Spleen (tissue), 7 donors: ENCODE data around the gene NPBWR2.

Source experiments
- CTCF ChIP-seq, 11 experiments: fragments of 200-600 bp in 7 of 11; fragments of 450-650 bp in 4 of 11; sonication (generic) in 4 of 11; IDR thresholded peaks in 8 of 11; conservative IDR thresholded peaks in 3 of 11; 1 replicate in 7 of 11; 2 replicates in 4 of 11; pipeline versions ENCODE4 v1.4.0 to v1.8.0; 2016 to 2021; ENCODE audit warnings: antibody characterized with exemption in 11 of 11, inconsistent platforms in 4 of 11, mild to moderate bottlenecking in 1 of 11
- POLR2A ChIP-seq, 3 donors: fragments of 450-650 bp; IDR thresholded peaks; one replicate each; pipeline ENCODE4 v1.5.1; 2017; ENCODE audit warnings: antibody characterized with exemption in 3 of 3, mild to moderate bottlenecking in 1 of 3
- POLR2AphosphoS5 ChIP-seq, 3 donors: sonication (generic); formaldehyde crosslinking; IDR thresholded peaks; one replicate each; pipeline ENCODE4 v1.5.1; 2017; ENCODE audit warnings: antibody characterized with exemption in 3 of 3
- donor health status: DM: no; HTN: no; CAD: no; lungs with moderate emphysema.
- donor health status: DM: no; HTN: no; CAD: no.
- donor health status: DM: no; HTN: no; CAD: no.

- TF ChIP-seq CTCF (IDR thresholded peaks at IDR 0.05 in 8 of 11, conservative IDR thresholded peaks at IDR 0.05 in 3 of 11): no peak
- no peak for TF ChIP-seq POLR2A (IDR thresholded peaks at IDR 0.05)
- TF ChIP-seq POLR2AphosphoS5 (IDR thresholded peaks at IDR 0.05): no peak
Observed at GRCh38 chr20:64144144-64144912, 37.0 kb upstream of the NPBWR2 start.
